ENCODE data around the gene TACR1.

The TACR1 gene

GRCh38 chr2:75200140-75201096, 1.1 kb upstream of the TACR1 start:
- no peak for TF ChIP-seq CEBPB (IDR thresholded peaks at IDR 0.05)
- TF ChIP-seq FOXM1 (IDR thresholded peaks at IDR 0.05; ENCODE audit: borderline replicate concordance, low read depth): no peak
- TF ChIP-seq, protein P1, sequence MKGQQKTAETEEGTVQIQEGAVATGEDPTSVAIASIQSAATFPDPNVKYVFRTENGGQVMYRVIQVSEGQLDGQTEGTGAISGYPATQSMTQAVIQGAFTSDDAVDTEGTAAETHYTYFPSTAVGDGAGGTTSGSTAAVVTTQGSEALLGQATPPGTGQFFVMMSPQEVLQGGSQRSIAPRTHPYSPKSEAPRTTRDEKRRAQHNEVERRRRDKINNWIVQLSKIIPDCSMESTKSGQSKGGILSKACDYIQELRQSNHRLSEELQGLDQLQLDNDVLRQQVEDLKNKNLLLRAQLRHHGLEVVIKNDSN (IDR thresholded peaks at IDR 0.05): no peak
- TF ChIP-seq EP300 (IDR thresholded peaks at IDR 0.05; ENCODE audit: borderline replicate concordance): no peak
- TF ChIP-seq EGR1 (IDR thresholded peaks at IDR 0.05): no peak
- no peak for TF ChIP-seq YY1 (IDR thresholded peaks at IDR 0.05; ENCODE audit: low read depth)
- TF ChIP-seq ZBTB7A (IDR thresholded peaks at IDR 0.05; ENCODE audit: low read depth): no peak
- no peak for TF ChIP-seq CREB1 (IDR thresholded peaks at IDR 0.05; ENCODE audit: low read depth)
- no peak; the same call in 1 of the 2 replicates for TF ChIP-seq NFIC (IDR thresholded peaks at IDR 0.05)
- no peak for TF ChIP-seq MAX (IDR thresholded peaks at IDR 0.05)
- no peak for TF ChIP-seq RAD21 (IDR thresholded peaks at IDR 0.05; ENCODE audit: low read depth)
- TF ChIP-seq REST (IDR thresholded peaks at IDR 0.05; ENCODE audit: low read depth): no peak

- TF ChIP-seq REST (IDR thresholded peaks at IDR 0.05; ENCODE audit: low read depth): no peak
- TF ChIP-seq TCF12 (IDR thresholded peaks at IDR 0.05; ENCODE audit: low read depth): no peak
- TF ChIP-seq ZBTB7A (IDR thresholded peaks at IDR 0.05; ENCODE audit: low read depth): no peak
- no peak for TF ChIP-seq TAF1 (IDR thresholded peaks at IDR 0.05; ENCODE audit: low read depth)
- no peak for TF ChIP-seq NFIC (IDR thresholded peaks at IDR 0.05)
- TF ChIP-seq EP300 (IDR thresholded peaks at IDR 0.05; ENCODE audit: borderline replicate concordance): no peak
- TF ChIP-seq CEBPB (IDR thresholded peaks at IDR 0.05): no peak
- TF ChIP-seq YY1 (IDR thresholded peaks at IDR 0.05; ENCODE audit: low read depth): no peak
- no peak for TF ChIP-seq EGR1 (IDR thresholded peaks at IDR 0.05)
- no peak for TF ChIP-seq MAX (IDR thresholded peaks at IDR 0.05)
- TF ChIP-seq FOXM1 (IDR thresholded peaks at IDR 0.05; ENCODE audit: borderline replicate concordance, low read depth): no peak
- no peak for TF ChIP-seq CREB1 (IDR thresholded peaks at IDR 0.05; ENCODE audit: low read depth)
- TF ChIP-seq RAD21 (IDR thresholded peaks at IDR 0.05; ENCODE audit: low read depth): no peak
- TF ChIP-seq, protein P1 (IDR thresholded peaks at IDR 0.05): no peak
- no peak for TF ChIP-seq TEAD4 (IDR thresholded peaks at IDR 0.05)
Measured at GRCh38 chr2:75195076-75195691, 4.1 kb downstream of the TACR1 start.

GRCh38 chr2:75194184-75194868, 5.0 kb downstream of the TACR1 start:
- TF ChIP-seq TAF1 (IDR thresholded peaks at IDR 0.05; ENCODE audit: low read depth) (no peak), CREB1 (IDR thresholded peaks at IDR 0.05; ENCODE audit: low read depth) (no peak), ZBTB7A (IDR thresholded peaks at IDR 0.05; ENCODE audit: low read depth) (no peak), EGR1 (IDR thresholded peaks at IDR 0.05) (no peak), MAX (IDR thresholded peaks at IDR 0.05) (no peak), EP300 (IDR thresholded peaks at IDR 0.05; ENCODE audit: borderline replicate concordance) (no peak), YY1 (IDR thresholded peaks at IDR 0.05; ENCODE audit: low read depth) (no peak), TCF12 (IDR thresholded peaks at IDR 0.05; ENCODE audit: low read depth) (no peak), TEAD4 (IDR thresholded peaks at IDR 0.05) (no peak), REST (IDR thresholded peaks at IDR 0.05; ENCODE audit: low read depth) (no peak), CEBPB (IDR thresholded peaks at IDR 0.05) (no peak), RAD21 (IDR thresholded peaks at IDR 0.05; ENCODE audit: low read depth) (no peak), NFIC (IDR thresholded peaks at IDR 0.05) (no peak), FOXM1 (IDR thresholded peaks at IDR 0.05; ENCODE audit: borderline replicate concordance, low read depth) (no peak)
- TF ChIP-seq, protein P1 (IDR thresholded peaks at IDR 0.05): no peak
